Medulla oblongata (tissue), 1 donor: ENCODE data around the gene ARL6IP5.

Experiments
- DNase-seq: peaks from one replicate; pipeline ENCODE4 v3.0.0-alpha.2; 2015; ENCODE audit errors: extremely low spot score

The ARL6IP5 gene, protein sequence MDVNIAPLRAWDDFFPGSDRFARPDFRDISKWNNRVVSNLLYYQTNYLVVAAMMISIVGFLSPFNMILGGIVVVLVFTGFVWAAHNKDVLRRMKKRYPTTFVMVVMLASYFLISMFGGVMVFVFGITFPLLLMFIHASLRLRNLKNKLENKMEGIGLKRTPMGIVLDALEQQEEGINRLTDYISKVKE

DNA sequence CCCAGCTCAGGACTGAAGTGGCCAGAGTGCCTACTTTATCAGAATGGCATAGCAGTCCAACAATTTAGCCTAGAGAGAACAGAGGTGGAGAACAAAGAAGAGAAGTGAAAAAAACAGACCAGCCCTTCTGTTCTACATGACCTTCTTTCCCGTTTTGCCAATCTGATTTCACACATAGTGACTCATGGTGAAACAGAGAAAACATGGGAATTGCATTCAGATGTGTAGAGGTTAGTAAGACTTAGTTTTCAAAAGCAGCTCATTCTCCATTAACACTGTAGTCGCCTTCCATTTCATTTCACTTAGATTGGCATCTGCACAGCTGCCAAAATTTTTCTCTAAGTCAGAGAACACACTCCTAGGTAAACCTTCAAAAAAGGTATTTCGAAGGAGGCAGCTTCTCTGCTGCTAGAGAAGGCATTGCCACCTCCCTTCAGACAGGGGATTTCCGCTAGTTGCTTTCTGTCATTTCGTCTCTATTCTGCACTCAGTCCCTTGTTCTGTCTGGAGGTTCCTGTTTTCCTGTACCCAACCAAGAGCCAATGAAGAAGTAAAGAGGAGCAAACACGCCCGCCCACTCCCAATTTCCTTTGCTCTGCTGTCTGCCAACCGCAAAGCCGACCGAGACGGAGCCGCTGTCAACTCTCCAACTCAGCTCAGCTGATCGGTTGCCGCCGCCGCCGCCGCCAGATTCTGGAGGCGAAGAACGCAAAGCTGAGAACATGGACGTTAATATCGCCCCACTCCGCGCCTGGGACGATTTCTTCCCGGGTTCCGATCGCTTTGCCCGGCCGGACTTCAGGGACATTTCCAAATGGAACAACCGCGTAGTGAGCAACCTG, at the start of gene ARL6IP5:
Gene ARL6IP5 (plus strand): TSS at position 612 of the 842 bp plus-strand sequence. CDS start 111 bp downstream, at position 723.
- peak; percentile 95 for DNase-seq

GRCh38 chr3:69044608-69045007, 40.1 kb upstream of the ARL6IP5 start:
- no peak for DNase-seq

GRCh38 chr3:69048990-69049389, 35.7 kb upstream of the ARL6IP5 start:
- DNase-seq = no peak

GRCh38 chr3:69051756-69052471, 32.8 kb upstream of the ARL6IP5 start, which contains the start of gene TMF1:
TMF1 (minus strand) TSS chr3:69052333; CDS start chr3:69052086, 247 bp downstream.
- DNase-seq = peak; percentile 98

- no peak for DNase-seq
Observed at GRCh38 chr3:69052472-69052898, 32.3 kb upstream of the ARL6IP5 start.

DNA sequence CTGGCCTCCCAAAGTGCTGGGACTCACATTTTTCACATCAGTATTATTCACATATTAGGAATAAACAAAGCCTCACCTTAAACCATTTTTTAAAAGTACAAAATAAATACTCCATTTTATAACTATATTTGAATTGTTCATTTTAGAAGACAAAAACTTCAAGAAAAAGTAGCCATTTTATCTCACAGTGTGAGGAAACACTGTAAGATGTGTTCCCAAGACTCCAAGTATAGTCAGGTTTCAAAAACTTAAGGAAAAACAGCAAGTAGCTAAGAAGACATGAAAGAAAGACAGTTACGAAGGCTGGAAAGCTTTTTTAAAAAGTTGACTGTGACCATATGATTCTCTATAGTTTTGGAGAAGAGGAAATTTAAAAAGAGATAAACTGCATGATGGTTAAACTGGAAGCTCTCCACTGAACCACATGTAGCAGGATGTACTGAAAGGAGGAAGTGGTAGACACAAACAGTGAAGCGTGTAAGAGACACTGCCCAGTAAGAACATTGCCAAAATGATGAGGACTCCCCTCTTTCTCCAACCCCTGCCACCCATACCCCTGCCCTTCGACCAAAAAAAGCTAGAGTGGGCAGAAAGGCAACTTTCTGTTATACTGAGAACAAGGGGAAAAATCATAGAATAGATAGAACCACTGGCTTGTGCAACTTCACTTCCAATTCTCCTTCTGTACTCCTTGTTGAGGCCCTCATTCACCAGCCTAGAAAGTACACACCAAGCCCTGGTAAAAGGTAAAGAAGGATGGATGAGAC, 26.4 kb upstream of the ARL6IP5 start:
- peak; percentile 50 for DNase-seq

- no peak for DNase-seq
Observed at GRCh38 chr3:69058947-69059224, 25.9 kb upstream of the ARL6IP5 start.

DNA sequence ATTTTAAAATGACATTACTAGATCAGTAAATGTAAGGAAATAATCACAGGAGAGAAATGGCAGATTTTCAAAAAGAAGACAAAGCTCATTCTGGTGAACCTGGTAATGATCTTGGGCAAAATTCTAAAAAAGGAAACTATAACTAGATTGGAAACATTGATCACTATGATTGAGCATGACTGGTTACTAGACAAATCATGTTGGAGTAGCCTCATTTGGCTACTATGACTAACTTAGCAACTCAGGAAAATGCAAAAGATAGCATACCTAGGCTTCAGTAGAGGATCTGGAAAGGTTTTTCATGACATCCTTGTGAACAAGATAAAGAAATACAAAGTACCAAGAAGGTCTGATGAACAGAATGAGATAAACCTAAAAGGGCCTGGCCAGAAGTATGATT, 25.0 kb upstream of the ARL6IP5 start:
- DNase-seq = no peak

DNA sequence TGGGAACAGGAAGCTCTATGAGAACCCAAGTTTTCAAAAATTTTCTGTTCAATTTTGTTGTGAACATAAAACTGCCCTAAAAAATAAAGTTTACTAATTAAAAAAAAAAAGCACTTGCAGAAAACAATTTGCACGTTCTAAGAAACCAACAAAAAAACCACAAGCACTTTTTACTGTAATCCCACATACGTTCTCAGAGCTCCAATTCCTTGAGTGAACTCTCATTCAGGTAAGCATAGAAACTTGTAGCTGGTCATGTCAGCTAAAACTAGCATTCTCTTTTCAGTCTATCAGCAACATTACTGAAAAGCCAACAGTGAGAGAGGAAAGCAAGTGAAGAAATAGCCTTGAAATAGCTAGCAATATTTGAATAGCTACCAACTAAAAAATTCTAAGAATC, 21.1 kb upstream of the ARL6IP5 start:
- no peak for DNase-seq

GRCh38 chr3:69065318-69065964, 19.3 kb upstream of the ARL6IP5 start:
- no peak for DNase-seq

DNA sequence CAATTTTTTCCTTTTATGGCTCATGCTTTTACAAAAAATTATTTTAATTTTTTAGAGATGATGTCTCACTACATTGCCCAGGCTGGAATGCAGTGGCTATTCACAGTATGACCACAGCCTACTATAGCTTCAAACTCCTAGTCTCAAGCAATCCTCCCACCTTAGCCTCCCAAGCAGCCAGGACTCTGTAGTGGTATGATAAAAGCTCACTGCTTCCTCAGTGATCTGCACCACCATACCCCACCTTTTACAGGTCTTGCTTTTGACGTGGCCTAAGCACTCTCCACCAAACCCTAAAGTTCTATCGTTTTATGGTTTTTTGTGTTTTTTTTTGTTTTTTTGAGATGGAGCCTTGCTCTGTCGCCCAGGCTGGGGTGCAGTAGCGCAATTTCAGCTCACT, 18.6 kb upstream of the ARL6IP5 start:
- no peak for DNase-seq

DNA sequence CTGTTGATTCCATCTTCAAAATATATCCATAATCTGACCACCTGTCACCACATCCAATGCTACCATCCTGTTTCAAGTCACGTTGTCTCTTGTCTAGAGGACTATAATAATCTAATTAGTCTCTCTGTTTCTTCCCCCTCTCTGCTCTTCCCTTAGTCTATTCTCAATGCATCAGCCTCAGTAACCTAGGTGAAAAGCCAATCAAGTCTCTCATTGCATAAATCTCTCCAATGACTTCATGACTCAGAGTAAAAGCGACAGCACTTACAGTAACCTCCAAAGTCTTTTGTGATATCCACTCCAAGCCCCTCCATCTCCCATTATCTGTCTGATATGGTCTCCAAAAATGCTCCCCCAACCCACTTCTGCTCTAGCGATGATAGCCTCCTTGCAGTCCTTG, 11.8 kb upstream of the ARL6IP5 start:
- DNase-seq = no peak

DNA sequence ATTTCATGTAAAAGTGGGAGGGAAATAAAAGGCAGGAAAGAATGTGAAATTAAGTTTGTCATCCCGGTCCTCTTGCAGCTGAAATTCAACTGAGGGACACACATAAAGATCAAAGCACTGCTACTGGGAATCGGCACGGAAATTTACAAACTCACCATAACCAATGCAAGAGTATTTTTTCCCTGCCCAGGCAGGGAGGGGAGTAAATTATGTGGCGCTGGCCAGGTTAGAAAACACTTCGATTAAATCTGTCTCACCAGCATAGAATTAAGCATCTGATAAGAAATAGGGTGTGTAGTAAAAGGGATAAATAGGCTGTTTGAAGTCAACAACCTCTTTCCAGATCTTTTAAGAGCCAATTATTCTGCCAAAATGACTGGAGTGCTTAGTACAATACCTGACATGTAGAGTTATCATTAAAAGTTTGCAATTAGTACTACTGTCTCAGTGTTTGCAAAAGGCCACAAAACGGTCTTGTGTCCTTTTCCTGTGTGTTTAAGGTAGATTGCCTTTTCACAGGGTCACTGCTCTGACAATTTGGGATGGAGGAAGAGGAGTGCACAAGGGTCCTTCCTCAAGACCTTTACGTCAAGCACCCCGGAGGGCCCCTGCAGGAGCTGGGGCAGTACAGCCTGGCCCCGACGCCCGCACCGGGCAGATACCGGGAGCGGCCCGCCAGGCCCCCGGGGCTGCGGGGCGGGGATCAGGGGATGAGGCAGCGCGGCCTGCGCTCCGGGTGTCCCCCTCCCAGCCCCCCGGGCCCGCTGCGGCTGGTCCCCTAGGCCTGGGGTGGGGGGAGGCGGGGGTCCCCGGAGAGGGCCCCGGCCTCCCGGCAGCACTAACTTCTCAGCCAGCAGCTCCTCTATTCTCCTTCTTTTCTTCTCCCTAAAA, 5.2 kb upstream of the ARL6IP5 start:
- no peak for DNase-seq

- peak; percentile 94 for DNase-seq
Observed at GRCh38 chr3:69080233-69080920, 4.4 kb upstream of the ARL6IP5 start, which contains the start of gene UBA3. UBA3 (minus strand) TSS chr3:69080365; CDS start chr3:69080353, 12 bp downstream.

- DNase-seq = no peak
Observed at GRCh38 chr3:69081583-69082262, 3.0 kb upstream of the ARL6IP5 start.

GRCh38 chr3:69082361-69082760, 2.4 kb upstream of the ARL6IP5 start:
- DNase-seq = no peak

DNA sequence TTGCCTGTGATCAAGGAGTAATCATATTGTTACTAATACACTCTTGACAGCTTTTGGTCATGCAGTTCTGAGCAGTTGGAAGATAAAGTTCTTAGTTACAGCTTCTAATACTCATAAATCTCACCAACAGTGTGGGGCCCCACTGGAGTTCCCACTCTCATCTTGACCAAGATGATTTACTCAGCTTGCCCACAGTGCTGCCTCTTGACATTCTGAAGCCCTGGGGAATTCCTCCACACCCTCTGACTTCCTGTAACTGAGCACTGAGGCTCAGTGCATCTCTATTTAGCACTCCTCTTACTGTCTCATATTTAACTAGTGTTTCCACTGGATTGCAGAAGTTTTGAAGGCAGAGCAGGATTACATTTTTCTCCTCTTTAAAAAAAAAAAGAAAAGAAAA, 1.9 kb upstream of the ARL6IP5 start:
- peak; percentile 82 for DNase-seq

GRCh38 chr3:69085168-69085832, 563 bp downstream of the ARL6IP5 start:
- peak; percentile 83 for DNase-seq
